ENCODE results near the gene LYRM4.

LYRM4 gene

GRCh38 chr6:5175635-5176034, 85.1 kb downstream of the LYRM4 start:
- Histone ChIP-seq H3K27ac (ENCODE audit: low read length) (no peak overlapping the region), H3K4me1 (ENCODE audit: control insufficient read depth, insufficient read depth, low read length) (no peaks in the 10 kb centered on the region), H3K9me3 (ENCODE audit: control insufficient read depth in 2 of 2, low read length in 2 of 2) (no peaks in the 10 kb centered on the region), H3K36me3 (ENCODE audit: control insufficient read depth in 2 of 2, insufficient read depth in 2 of 2, low read length in 2 of 2) (no peaks in the 10 kb centered on the region), H3K4me3 (ENCODE audit: low read length in 2 of 2) (no peak overlapping the region), H3K9ac (ENCODE audit: low read length in 2 of 2) (no peak overlapping the region), H3K27me3 (ENCODE audit: control insufficient read depth in 1 of 2, insufficient read depth in 2 of 2, low read length in 2 of 2) (no peaks in the 10 kb centered on the region)

DNA sequence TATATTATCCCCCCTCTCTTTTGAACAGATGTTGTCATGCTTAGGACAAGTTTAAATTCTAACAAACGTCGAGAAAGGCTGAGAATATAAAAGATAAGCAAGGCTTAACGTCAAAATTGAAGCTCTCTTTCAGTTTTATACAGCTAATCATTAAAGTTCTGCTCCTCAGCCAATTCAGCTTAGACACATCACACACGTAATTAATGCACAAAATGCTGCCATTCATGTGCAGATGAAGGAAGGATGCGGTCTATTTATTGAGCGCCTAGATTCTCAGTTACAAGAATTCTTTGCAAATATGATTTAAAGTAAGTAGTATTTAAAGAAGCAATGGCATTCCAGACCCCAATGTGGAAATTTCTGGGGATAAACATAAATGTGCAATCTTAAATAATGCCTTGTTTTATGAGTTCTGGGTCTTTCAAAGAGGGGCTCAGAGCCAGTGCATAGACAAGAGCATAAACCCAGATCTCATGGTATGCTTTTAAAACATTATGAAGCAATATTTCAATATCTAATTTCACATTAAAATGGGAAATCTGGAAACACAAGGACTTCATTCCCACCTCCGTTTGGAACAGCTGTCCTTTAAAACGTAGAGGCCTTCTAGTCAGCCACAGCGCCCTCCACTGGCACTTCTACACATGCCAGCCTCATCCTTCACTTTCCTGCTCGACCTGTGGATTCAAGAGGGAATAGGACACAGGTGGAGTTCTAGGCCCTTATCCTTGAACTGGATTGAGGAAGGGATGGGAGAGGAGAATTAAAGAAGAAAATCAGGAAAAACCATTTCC, 85.8 kb downstream of the LYRM4 start:
- no peak overlapping the region for H3K9ac ChIP-seq (ENCODE audit: low read length in 2 of 2)
- H3K27ac ChIP-seq (ENCODE audit: low read length), result no peak overlapping the region
- no peaks in the 10 kb centered on the region for H3K4me1 ChIP-seq (ENCODE audit: control insufficient read depth, insufficient read depth, low read length)
- no peak overlapping the region for H3K4me3 ChIP-seq (ENCODE audit: low read length in 2 of 2)
- H3K36me3 ChIP-seq (ENCODE audit: control insufficient read depth in 2 of 2, insufficient read depth in 2 of 2, low read length in 2 of 2), result no peaks in the 10 kb centered on the region
- no peaks in the 10 kb centered on the region for H3K9me3 ChIP-seq (ENCODE audit: control insufficient read depth in 2 of 2, low read length in 2 of 2)
- no peaks in the 10 kb centered on the region for H3K27me3 ChIP-seq (ENCODE audit: control insufficient read depth in 1 of 2, insufficient read depth in 2 of 2, low read length in 2 of 2)

GRCh38 chr6:5174244-5174643, 86.5 kb downstream of the LYRM4 start:
- Histone ChIP-seq H3K9ac (ENCODE audit: low read length in 2 of 2) (no peak overlapping the region), H3K4me3 (ENCODE audit: low read length in 2 of 2) (no peak overlapping the region), H3K9me3 (ENCODE audit: control insufficient read depth in 2 of 2, low read length in 2 of 2) (no peaks in the 10 kb centered on the region), H3K27me3 (ENCODE audit: control insufficient read depth in 1 of 2, insufficient read depth in 2 of 2, low read length in 2 of 2) (no peaks in the 10 kb centered on the region), H3K27ac (ENCODE audit: low read length) (no peak overlapping the region), H3K36me3 (ENCODE audit: control insufficient read depth in 2 of 2, insufficient read depth in 2 of 2, low read length in 2 of 2) (no peaks in the 10 kb centered on the region), H3K4me1 (ENCODE audit: control insufficient read depth, insufficient read depth, low read length) (no peaks in the 10 kb centered on the region)

DNA sequence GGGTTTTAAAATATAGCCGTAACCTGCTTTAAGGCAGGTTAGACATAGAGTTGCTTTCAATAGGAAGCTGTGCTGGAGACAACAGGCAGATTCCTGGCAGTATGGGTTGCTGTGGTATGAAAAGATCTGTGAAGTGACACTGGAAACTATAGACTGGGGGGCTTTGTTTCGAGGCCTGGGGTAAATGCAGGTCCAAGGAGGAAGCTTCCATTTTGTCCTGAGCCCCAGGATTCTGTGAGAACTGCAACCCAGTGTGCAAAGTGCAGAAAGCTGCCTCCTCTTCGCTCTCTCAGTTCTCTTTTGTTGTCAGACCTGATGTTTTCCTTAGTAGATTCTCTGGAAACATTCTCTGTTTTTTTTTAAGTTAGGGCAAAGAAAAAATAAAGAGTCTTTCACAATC, 86.9 kb downstream of the LYRM4 start:
- H3K4me1 ChIP-seq (ENCODE audit: control insufficient read depth, insufficient read depth, low read length), result no peaks in the 10 kb centered on the region
- H3K9ac ChIP-seq (ENCODE audit: low read length in 2 of 2), result no peak overlapping the region
- no peak overlapping the region for H3K4me3 ChIP-seq (ENCODE audit: low read length in 2 of 2)
- H3K36me3 ChIP-seq (ENCODE audit: control insufficient read depth in 2 of 2, insufficient read depth in 2 of 2, low read length in 2 of 2), result no peaks in the 10 kb centered on the region
- H3K27me3 ChIP-seq (ENCODE audit: control insufficient read depth in 1 of 2, insufficient read depth in 2 of 2, low read length in 2 of 2), result no peaks in the 10 kb centered on the region
- H3K27ac ChIP-seq (ENCODE audit: low read length), result no peak overlapping the region
- H3K9me3 ChIP-seq (ENCODE audit: control insufficient read depth in 2 of 2, low read length in 2 of 2), result no peaks in the 10 kb centered on the region

DNA sequence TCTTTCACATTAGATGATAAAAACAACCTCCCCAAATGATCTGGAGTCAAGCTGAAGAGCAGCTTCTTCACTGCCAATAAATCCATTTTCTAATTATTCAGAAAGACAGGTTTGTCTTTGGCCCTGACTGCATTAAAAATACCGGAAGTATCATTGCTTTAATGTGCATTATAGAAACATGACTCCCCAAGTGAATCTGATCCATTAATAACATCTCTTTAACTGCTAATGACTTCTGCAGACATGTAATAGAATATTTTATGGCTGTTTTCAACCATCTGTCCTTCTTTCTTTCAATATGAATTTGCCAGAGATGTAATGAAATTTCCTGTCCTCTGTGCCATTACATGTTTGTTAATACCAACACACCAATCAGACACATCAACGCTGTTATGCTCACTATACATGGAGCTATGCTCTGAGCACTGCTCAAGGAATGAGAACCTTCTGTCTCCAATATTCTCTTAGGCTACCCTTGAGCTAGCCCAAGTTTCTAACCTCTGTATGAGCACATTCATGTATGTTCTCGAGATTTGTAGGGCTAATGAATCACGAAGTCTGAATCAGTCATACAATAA, 87.8 kb downstream of the LYRM4 start:
- H3K36me3 ChIP-seq (ENCODE audit: control insufficient read depth in 2 of 2, insufficient read depth in 2 of 2, low read length in 2 of 2), result no peaks in the 10 kb centered on the region

GRCh38 chr6:5172041-5172653, 88.6 kb downstream of the LYRM4 start:
- H3K4me3 ChIP-seq (ENCODE audit: low read length in 2 of 2), result no peak overlapping the region
- no peaks in the 10 kb centered on the region for H3K27me3 ChIP-seq (ENCODE audit: control insufficient read depth in 1 of 2, insufficient read depth in 2 of 2, low read length in 2 of 2)
- H3K4me1 ChIP-seq (ENCODE audit: control insufficient read depth, insufficient read depth, low read length), result no peaks in the 10 kb centered on the region
- H3K9ac ChIP-seq (ENCODE audit: low read length in 2 of 2), result no peak overlapping the region
- no peak overlapping the region for H3K27ac ChIP-seq (ENCODE audit: low read length)
- H3K9me3 ChIP-seq (ENCODE audit: control insufficient read depth in 2 of 2, low read length in 2 of 2), result no peaks in the 10 kb centered on the region
- H3K36me3 ChIP-seq (ENCODE audit: control insufficient read depth in 2 of 2, insufficient read depth in 2 of 2, low read length in 2 of 2), result no peaks in the 10 kb centered on the region

More for the DNA sequence above, 87.8 kb downstream of the LYRM4 start:
- Histone ChIP-seq H3K4me3 (ENCODE audit: low read length in 2 of 2) (no peak overlapping the region), H3K27ac (ENCODE audit: low read length) (no peak overlapping the region), H3K4me1 (ENCODE audit: control insufficient read depth, insufficient read depth, low read length) (no peaks in the 10 kb centered on the region), H3K9ac (ENCODE audit: low read length in 2 of 2) (no peak overlapping the region), H3K27me3 (ENCODE audit: control insufficient read depth in 1 of 2, insufficient read depth in 2 of 2, low read length in 2 of 2) (no peaks in the 10 kb centered on the region), H3K9me3 (ENCODE audit: control insufficient read depth in 2 of 2, low read length in 2 of 2) (no peaks in the 10 kb centered on the region)

- Histone ChIP-seq H3K27ac (ENCODE audit: low read length) (no peak overlapping the region), H3K9me3 (ENCODE audit: control insufficient read depth in 2 of 2, low read length in 2 of 2) (no peaks in the 10 kb centered on the region), H3K27me3 (ENCODE audit: control insufficient read depth in 1 of 2, insufficient read depth in 2 of 2, low read length in 2 of 2) (no peaks in the 10 kb centered on the region), H3K36me3 (ENCODE audit: control insufficient read depth in 2 of 2, insufficient read depth in 2 of 2, low read length in 2 of 2) (no peaks in the 10 kb centered on the region), H3K4me3 (ENCODE audit: low read length in 2 of 2) (no peak overlapping the region), H3K4me1 (ENCODE audit: control insufficient read depth, insufficient read depth, low read length) (no peaks in the 10 kb centered on the region), H3K9ac (ENCODE audit: low read length in 2 of 2) (no peak overlapping the region)
Measured at GRCh38 chr6:5167501-5167900, 93.2 kb downstream of the LYRM4 start.

DNA sequence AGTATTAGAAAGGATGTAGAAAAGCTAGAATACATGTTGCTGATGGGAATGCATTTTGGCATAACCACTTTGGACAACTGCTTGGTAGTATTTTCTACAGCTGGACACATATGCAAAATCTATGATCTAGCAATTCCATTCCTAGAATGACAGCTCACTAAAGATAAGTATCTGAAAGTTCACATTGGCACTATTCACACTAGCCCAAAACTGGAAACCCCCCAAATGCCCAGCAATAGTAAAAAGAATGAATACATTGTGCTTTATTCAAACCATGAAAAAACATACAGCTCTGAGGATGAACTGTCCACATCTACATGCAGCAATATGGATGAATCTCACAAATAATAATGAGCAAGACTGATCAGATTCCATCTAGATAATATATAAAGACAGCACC, 96.7 kb downstream of the LYRM4 start:
- H3K36me3 ChIP-seq (ENCODE audit: control insufficient read depth in 2 of 2, insufficient read depth in 2 of 2, low read length in 2 of 2), result no peaks in the 10 kb centered on the region
- H3K4me1 ChIP-seq (ENCODE audit: control insufficient read depth, insufficient read depth, low read length), result no peaks in the 10 kb centered on the region
- no peak overlapping the region for H3K27ac ChIP-seq (ENCODE audit: low read length)
- no peak overlapping the region for H3K4me3 ChIP-seq (ENCODE audit: low read length in 2 of 2)
- no peaks in the 10 kb centered on the region for H3K9me3 ChIP-seq (ENCODE audit: control insufficient read depth in 2 of 2, low read length in 2 of 2)
- H3K27me3 ChIP-seq (ENCODE audit: control insufficient read depth in 1 of 2, insufficient read depth in 2 of 2, low read length in 2 of 2), result no peaks in the 10 kb centered on the region
- no peak overlapping the region for H3K9ac ChIP-seq (ENCODE audit: low read length in 2 of 2)

DNA sequence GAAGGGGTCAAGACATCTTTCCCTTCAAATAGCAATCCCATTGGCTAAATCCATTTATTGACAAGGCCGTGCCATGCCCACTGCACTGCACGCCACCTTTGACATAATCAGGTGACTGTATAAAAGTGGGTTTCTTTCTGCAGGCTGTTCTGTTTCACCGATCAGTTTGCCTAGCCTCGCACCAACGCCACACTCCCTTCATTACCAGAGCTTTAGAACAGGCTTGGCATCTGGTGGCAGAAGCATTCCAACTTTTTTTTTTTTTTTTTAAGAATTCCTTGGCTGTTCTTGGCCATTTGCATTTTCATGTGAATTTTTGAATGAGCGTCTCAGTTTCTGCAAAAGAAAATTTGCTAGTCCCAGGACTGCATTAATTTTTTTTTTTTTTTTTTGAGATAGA, 97.5 kb downstream of the LYRM4 start:
- Histone ChIP-seq H3K9me3 (ENCODE audit: control insufficient read depth in 2 of 2, low read length in 2 of 2) (no peaks in the 10 kb centered on the region), H3K4me3 (ENCODE audit: low read length in 2 of 2) (no peak overlapping the region), H3K4me1 (ENCODE audit: control insufficient read depth, insufficient read depth, low read length) (no peaks in the 10 kb centered on the region), H3K36me3 (ENCODE audit: control insufficient read depth in 2 of 2, insufficient read depth in 2 of 2, low read length in 2 of 2) (no peaks in the 10 kb centered on the region), H3K9ac (ENCODE audit: low read length in 2 of 2) (no peak overlapping the region), H3K27me3 (ENCODE audit: control insufficient read depth in 1 of 2, insufficient read depth in 2 of 2, low read length in 2 of 2) (no peaks in the 10 kb centered on the region), H3K27ac (ENCODE audit: low read length) (no peak overlapping the region)

- no peak overlapping the region for H3K9ac ChIP-seq (ENCODE audit: low read length in 2 of 2)
- H3K36me3 ChIP-seq (ENCODE audit: control insufficient read depth in 2 of 2, insufficient read depth in 2 of 2, low read length in 2 of 2), result no peaks in the 10 kb centered on the region
- H3K4me3 ChIP-seq (ENCODE audit: low read length in 2 of 2), result no peak overlapping the region
- H3K9me3 ChIP-seq (ENCODE audit: control insufficient read depth in 2 of 2, low read length in 2 of 2), result no peaks in the 10 kb centered on the region
- no peaks in the 10 kb centered on the region for H3K27me3 ChIP-seq (ENCODE audit: control insufficient read depth in 1 of 2, insufficient read depth in 2 of 2, low read length in 2 of 2)
- no peak overlapping the region for H3K27ac ChIP-seq (ENCODE audit: low read length)
- no peaks in the 10 kb centered on the region for H3K4me1 ChIP-seq (ENCODE audit: control insufficient read depth, insufficient read depth, low read length)
Measured at GRCh38 chr6:5162355-5162754, 98.4 kb downstream of the LYRM4 start.

DNA sequence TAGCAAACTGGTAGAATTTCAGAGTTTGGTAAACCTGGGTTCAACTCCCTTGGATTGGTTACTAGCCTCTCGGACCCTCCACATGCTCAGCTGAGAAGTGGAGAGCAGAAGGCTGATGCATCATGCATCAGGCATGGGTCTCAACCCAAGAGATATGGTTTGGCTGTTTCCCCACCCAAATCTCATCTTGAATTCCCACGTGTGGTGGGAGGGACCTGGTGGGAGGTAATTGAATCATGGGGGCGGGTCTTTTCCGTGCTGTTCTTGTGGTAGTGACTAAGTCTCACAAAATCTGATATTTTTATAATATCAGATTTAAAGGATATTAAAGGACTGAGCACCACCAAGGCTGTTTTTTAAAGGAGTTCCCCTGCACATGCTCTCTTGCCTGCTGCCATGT, 100.5 kb downstream of the LYRM4 start:
- no peaks in the 10 kb centered on the region for H3K27me3 ChIP-seq (ENCODE audit: control insufficient read depth in 1 of 2, insufficient read depth in 2 of 2, low read length in 2 of 2)
- H3K4me1 ChIP-seq (ENCODE audit: control insufficient read depth, insufficient read depth, low read length), result no peaks in the 10 kb centered on the region
- no peak overlapping the region for H3K4me3 ChIP-seq (ENCODE audit: low read length in 2 of 2)

More for the DNA sequence above, 100.5 kb downstream of the LYRM4 start:
- Histone ChIP-seq H3K9ac (ENCODE audit: low read length in 2 of 2) (no peak overlapping the region), H3K27ac (ENCODE audit: low read length) (no peak overlapping the region), H3K36me3 (ENCODE audit: control insufficient read depth in 2 of 2, insufficient read depth in 2 of 2, low read length in 2 of 2) (no peaks in the 10 kb centered on the region), H3K9me3 (ENCODE audit: control insufficient read depth in 2 of 2, low read length in 2 of 2) (no peaks in the 10 kb centered on the region)

All from stomach smooth muscle (tissue), 2 donors.